GM18867 (cell line): Measurements from ENCODE around the gene CYS1.
"Not testable (repeated sequence)": the region's sequence is repeated elsewhere in the genome, so short reads cannot be mapped to it uniquely, and the experiment has no call there.

Experiments used
- ATAC-seq: cut with Tn5 transposase; IDR thresholded peaks from one replicate; pipeline ENCODE4 v1.9.1; 2021; ENCODE audit warnings: mild to moderate bottlenecking, moderate library complexity; ENCODE audit not compliant: unreplicated experiment

Gene CYS1

GRCh38 chr2:10016001-10016801, 64.0 kb downstream of the CYS1 start:
- ATAC-seq: no peak

- ATAC-seq: not testable (repeated sequence)
Observed at GRCh38 chr2:10015376-10015989, 64.7 kb downstream of the CYS1 start.

GRCh38 chr2:10014418-10015190, 65.6 kb downstream of the CYS1 start:
- ATAC-seq: no peak

GRCh38 chr2:10013651-10014417, 66.4 kb downstream of the CYS1 start:
- ATAC-seq: not testable (repeated sequence)

- ATAC-seq: no peak
Observed at GRCh38 chr2:10012963-10013461, 67.2 kb downstream of the CYS1 start.

GRCh38 chr2:10012366-10012962, 67.7 kb downstream of the CYS1 start:
- ATAC-seq: not testable (repeated sequence)

GRCh38 chr2:10011606-10012325, 68.4 kb downstream of the CYS1 start:
- ATAC-seq: not testable (repeated sequence)

GRCh38 chr2:10010861-10011605, 69.2 kb downstream of the CYS1 start:
- not testable (repeated sequence) for ATAC-seq

GRCh38 chr2:10009811-10010781, 70.1 kb downstream of the CYS1 start:
- ATAC-seq: no peak

GRCh38 chr2:10009271-10009810, 70.9 kb downstream of the CYS1 start:
- no peak for ATAC-seq

GRCh38 chr2:10008809-10009176, 71.4 kb downstream of the CYS1 start:
- no peak for ATAC-seq

GRCh38 chr2:10007921-10008808, 72.0 kb downstream of the CYS1 start:
- ATAC-seq: no peak

GRCh38 chr2:10007435-10007834, 72.8 kb downstream of the CYS1 start:
- ATAC-seq: no peak
